GM04504 (cell line): ENCODE data around the gene ACTC1.
A peak's percentile ranks its signal among the peaks of the same experiment; 100 is the strongest.
"Not testable (repeated sequence)": the region's sequence is repeated elsewhere in the genome, so short reads cannot be mapped to it uniquely, and the experiment has no call there.

Experiments
- DNase-seq: peaks from one replicate; pipeline ENCODE4 v3.0.0-alpha.2; 2012; ENCODE audit warnings: low read depth

The ACTC1 gene

GRCh38 chr15:34795267-34796081 is at the start of gene ACTC1:
TSS of gene ACTC1 (minus strand) at chr15:34795549. CDS start at chr15:34794808, 741 bp downstream.
- DNase-seq = no peak

- DNase-seq = no peak
Measured at GRCh38 chr15:34841262-34841725, 45.9 kb upstream of the ACTC1 start.

GRCh38 chr15:34838282-34838681 is 42.9 kb upstream of the ACTC1 start:
- DNase-seq = no peak

GRCh38 chr15:34837246-34838016 is 42.1 kb upstream of the ACTC1 start:
- DNase-seq = no peak

- no peak for DNase-seq
Measured at GRCh38 chr15:34828145-34828911, 33.0 kb upstream of the ACTC1 start.

- DNase-seq = no peak
Measured at GRCh38 chr15:34821831-34822230, 26.5 kb upstream of the ACTC1 start.

- DNase-seq = no peak
Measured at GRCh38 chr15:34820110-34820509, 24.8 kb upstream of the ACTC1 start.

GRCh38 chr15:34818526-34818925 is 23.2 kb upstream of the ACTC1 start:
- peak; percentile 49 for DNase-seq

- DNase-seq = peak; percentile 38
Measured at GRCh38 chr15:34815836-34816235, 20.5 kb upstream of the ACTC1 start.

- no peak for DNase-seq
Measured at GRCh38 chr15:34813446-34814190, 18.3 kb upstream of the ACTC1 start.

GRCh38 chr15:34812868-34813365 is 17.6 kb upstream of the ACTC1 start:
- DNase-seq = not testable (repeated sequence)

GRCh38 chr15:34812369-34812768 is 17.0 kb upstream of the ACTC1 start:
- peak; percentile 44 for DNase-seq

GRCh38 chr15:34810443-34811129 is 15.2 kb upstream of the ACTC1 start:
- DNase-seq = peak; percentile 96

- no peak for DNase-seq
Measured at GRCh38 chr15:34809186-34809585, 13.8 kb upstream of the ACTC1 start.

GRCh38 chr15:34808016-34808415 is 12.7 kb upstream of the ACTC1 start:
- DNase-seq = no peak

- DNase-seq = not testable (repeated sequence)
Measured at GRCh38 chr15:34807241-34807640, 11.9 kb upstream of the ACTC1 start.

- no peak for DNase-seq
Measured at GRCh38 chr15:34804776-34805175, 9.4 kb upstream of the ACTC1 start.

GRCh38 chr15:34804113-34804512 is 8.8 kb upstream of the ACTC1 start:
- DNase-seq = no peak

GRCh38 chr15:34802803-34803750 is 7.7 kb upstream of the ACTC1 start:
- no peak for DNase-seq

- no peak for DNase-seq
Measured at GRCh38 chr15:34802371-34802770, 7.0 kb upstream of the ACTC1 start.
